Caco-2 (cell line): ENCODE results near the gene CDS1. TPM values are rescaled to one million over a fixed set of nuclear protein-coding genes. Genes with fewer than 3 reads are reported as not detected.
"Not testable (repeated sequence)": the region's sequence is repeated elsewhere in the genome, so short reads cannot be mapped to it uniquely, and the experiment has no call there.

ENCODE experiments used
- BruUV-seq: library from RNA; stranded (reverse); fragments of 400-500 nt; replicated peaks from 2 replicates; lab custom pipeline; 2021; lab: Mats Ljungman, UMichigan
- CTCF ChIA-PET: fragments of 300-600 bp; sonication (Branson Sonifier 250); formaldehyde crosslinking; loops from one replicate; lab custom pipeline; 2022; ENCODE audit warnings: antibody characterized with exemption; lab: Charles Lee
- POLR2A ChIA-PET: fragments of 300-600 bp; sonication (Branson Sonifier 250); formaldehyde crosslinking; loops from one replicate; lab custom pipeline; 2022; ENCODE audit warnings: antibody characterized with exemption; lab: Charles Lee
- DNase-seq, 2 experiments: peaks; one replicate each; pipeline versions ENCODE4 v3.0.0 to v3.0.0-alpha.2; 2020 to 2022
- H3K27me3 ChIP-seq: replicated peaks from 2 replicates; pipeline ENCODE4 v1.6.0; 2011; ENCODE audit warnings: low read length; ENCODE audit not compliant: control insufficient read depth, insufficient read depth
- H3K36me3 ChIP-seq: 2 replicates; pipeline ENCODE4 v1.5.1; 2011; ENCODE audit warnings: low read length; ENCODE audit not compliant: control insufficient read depth, insufficient read depth
- H3K4me1 ChIP-seq: fragments of 250-450 bp; sonication (Bioruptor Pico); 2 replicates; pipeline ENCODE4 v1.5.1; 2020; ENCODE audit warnings: mild to moderate bottlenecking
- H3K4me3 ChIP-seq: 2 replicates; pipeline ENCODE4 v1.5.1; 2011; ENCODE audit warnings: low read depth, mild to moderate bottlenecking, control low read depth, low read length
- H3K9me3 ChIP-seq: fragments of 250-450 bp; sonication (Bioruptor Pico); 2 replicates; pipeline ENCODE4 v1.5.1; 2020; ENCODE audit warnings: mild to moderate bottlenecking, moderate library complexity
- H3K27ac Mint-ChIP-seq: one replicate; pipeline ENCODE4 v1.8.0; 2022; ENCODE audit warnings: mixed read lengths; ENCODE audit not compliant: unreplicated experiment
- H3K27me3 Mint-ChIP-seq: one replicate; pipeline ENCODE4 v1.8.0; 2022; ENCODE audit warnings: mixed read lengths; ENCODE audit not compliant: insufficient read depth, unreplicated experiment
- H3K36me3 Mint-ChIP-seq: one replicate; pipeline ENCODE4 v1.8.0; 2022; ENCODE audit warnings: mild to moderate bottlenecking, mixed read lengths; ENCODE audit not compliant: insufficient read depth, unreplicated experiment
- H3K4me1 Mint-ChIP-seq: one replicate; pipeline ENCODE4 v1.8.0; 2022; ENCODE audit warnings: low read depth, mixed read lengths; ENCODE audit not compliant: unreplicated experiment
- H3K4me3 Mint-ChIP-seq: one replicate; pipeline ENCODE4 v1.8.0; 2022; ENCODE audit warnings: mild to moderate bottlenecking, moderate library complexity, mixed read lengths; ENCODE audit not compliant: unreplicated experiment
- H3K9me3 Mint-ChIP-seq: one replicate; pipeline ENCODE4 v1.8.0; 2022; ENCODE audit warnings: mixed read lengths; ENCODE audit not compliant: unreplicated experiment
- CTCF ChIP-seq, 2 experiments: fragments of 200-600 bp in 1 of 2; IDR thresholded peaks; 1 replicate in 1 of 2; 2 replicates in 1 of 2; pipeline versions ENCODE4 v1.5.1 to v1.8.0; 2011 to 2022; ENCODE audit warnings: antibody characterized with exemption in 1 of 2, control low read depth in 1 of 2, inconsistent platforms in 1 of 2, low read depth in 1 of 2, low read length in 1 of 2, mild to moderate bottlenecking in 1 of 2, moderate library complexity in 1 of 2; ENCODE audit not compliant: insufficient read depth in 1 of 2, severe bottlenecking in 1 of 2, unreplicated experiment in 1 of 2
- intact Hi-C: fragments of 100-400 bp; cut with micrococcal nuclease; formaldehyde crosslinking; loops from one replicate; pipeline ENCODE4 v1.10.0; 2022; ENCODE audit not compliant: unreplicated experiment
- total RNA-seq: library from RNA; stranded (reverse); gene quantifications from 2 replicates; pipeline ENCODE4 v1.2.3, GENCODE V29; 2022

Gene CDS1
- total RNA-seq, 1 experiment from 2014 or later = 18.1 TPM

GRCh38 chr4:84547211-84547610 lies 35.7 kb upstream of the CDS1 start:
- Mint-ChIP-seq H3K9me3 (no peaks in the 10 kb centered on the region), H3K4me3 (no peak overlapping the region), H3K27ac (no peak overlapping the region), H3K4me1 (no peaks in the 10 kb centered on the region), H3K36me3 (no peaks in the 10 kb centered on the region), H3K27me3 (peaks cover 8% of the 10 kb centered on the region)
- POLR2A ChIA-PET = no interaction called here
- H3K9me3 ChIP-seq = no peaks in the 10 kb centered on the region
- no peaks in the 10 kb centered on the region for H3K36me3 ChIP-seq
- no TSS peak for BruUV-seq
- TF ChIP-seq CTCF (IDR thresholded peaks at IDR 0.05; ENCODE audit: insufficient read depth in 1 of 2, low read depth in 1 of 2, low read length in 1 of 2, severe bottlenecking in 1 of 2, unreplicated experiment in 1 of 2) = no peak
- H3K4me3 ChIP-seq = no peak overlapping the region
- H3K27me3 ChIP-seq = no peaks in the 10 kb centered on the region
- intact Hi-C loops = no loop called here
- no peak for DNase-seq
- no peaks in the 10 kb centered on the region for H3K4me1 ChIP-seq
- CTCF ChIA-PET = no interaction called here

- CTCF ChIA-PET, H3K9me3 Mint-ChIP-seq, H3K27me3 Mint-ChIP-seq, DNase-seq, H3K27me3 ChIP-seq, H3K36me3 ChIP-seq, H3K4me3 Mint-ChIP-seq, H3K27ac Mint-ChIP-seq, H3K9me3 ChIP-seq, BruUV-seq, H3K36me3 Mint-ChIP-seq, intact Hi-C loops, H3K4me3 ChIP-seq, H3K4me1 Mint-ChIP-seq, POLR2A ChIA-PET, H3K4me1 ChIP-seq: not testable (repeated sequence)
These were observed 33.7 kb upstream of the CDS1 start for GRCh38 chr4:84549191-84549590.

- intact Hi-C loops = no loop called here
- no peaks in the 10 kb centered on the region for H3K36me3 ChIP-seq
- Mint-ChIP-seq H3K27me3 (peaks cover 5% of the 10 kb centered on the region), H3K27ac (no peak overlapping the region), H3K4me1 (no peaks in the 10 kb centered on the region), H3K4me3 (no peak overlapping the region), H3K9me3 (no peaks in the 10 kb centered on the region), H3K36me3 (no peaks in the 10 kb centered on the region)
- BruUV-seq = no TSS peak
- ChIA-PET CTCF (no interaction called here), POLR2A (no interaction called here)
- H3K9me3 ChIP-seq = peaks cover 4% of the 10 kb centered on the region; the same call in 1 of the 2 replicates
- no peaks in the 10 kb centered on the region; the same call in 1 of the 2 replicates for H3K27me3 ChIP-seq
- no peak for TF ChIP-seq CTCF (IDR thresholded peaks at IDR 0.05; ENCODE audit: insufficient read depth in 1 of 2, low read depth in 1 of 2, low read length in 1 of 2, severe bottlenecking in 1 of 2, unreplicated experiment in 1 of 2)
- DNase-seq = no peak
- no peaks in the 10 kb centered on the region for H3K4me1 ChIP-seq
- H3K4me3 ChIP-seq = no peak overlapping the region
These were observed 20.8 kb upstream of the CDS1 start for GRCh38 chr4:84562156-84562555.

GRCh38 chr4:84563002-84563401 lies 19.9 kb upstream of the CDS1 start:
- Histone ChIP-seq H3K4me3 (no peak overlapping the region), H3K4me1 (no peaks in the 10 kb centered on the region), H3K9me3 (peaks cover 4% of the 10 kb centered on the region; the same call in 1 of the 2 replicates), H3K36me3 (no peaks in the 10 kb centered on the region), H3K27me3 (no peaks in the 10 kb centered on the region; the same call in 1 of the 2 replicates)
- no TSS peak for BruUV-seq
- Mint-ChIP-seq H3K27ac (no peak overlapping the region), H3K9me3 (no peaks in the 10 kb centered on the region), H3K27me3 (peaks cover 5% of the 10 kb centered on the region), H3K4me3 (no peak overlapping the region), H3K4me1 (no peaks in the 10 kb centered on the region), H3K36me3 (no peaks in the 10 kb centered on the region)
- DNase-seq = no peak
- CTCF ChIA-PET = no interaction called here
- intact Hi-C loops = no loop called here
- TF ChIP-seq CTCF (IDR thresholded peaks at IDR 0.05; ENCODE audit: insufficient read depth in 1 of 2, low read depth in 1 of 2, low read length in 1 of 2, severe bottlenecking in 1 of 2, unreplicated experiment in 1 of 2) = no peak
- POLR2A ChIA-PET = no interaction called here
